Measurements from ENCODE around the gene IQGAP3.

- TF ChIP-seq TAF1 (IDR thresholded peaks at IDR 0.05; ENCODE audit: low read depth) (no peak), CTCF (IDR thresholded peaks at IDR 0.05; ENCODE audit: poor library complexity, severe bottlenecking) (no peak), EZH2 (IDR thresholded peaks at IDR 0.05; ENCODE audit: borderline replicate concordance, insufficient read depth, low read length, poor library complexity, severe bottlenecking) (no peak)
These were observed 40.3 kb upstream of the IQGAP3 start for GRCh38 chr1:156612666-156613065.
